Left lung (tissue), 10 donors: ENCODE measurements around the gene C16orf87. TPM values are rescaled to one million over a fixed set of nuclear protein-coding genes. Genes with fewer than 3 reads are reported as not detected.
A peak's percentile ranks its signal among the peaks of the same experiment; 100 is the strongest.

ENCODE experiments used
- ATAC-seq: fragments of 200-7000 bp; cut with Tn5 transposase; one replicate; pipeline ENCODE4 v1.9.1; 2020; ENCODE audit warnings: moderate library complexity
- DNase-seq, 4 donors: peaks; one replicate each; pipeline ENCODE4 v3.0.0-alpha.2; 2013 to 2020
- H3K27ac ChIP-seq, 2 donors: fragments of 200-600 bp; sonication (generic) in 1 of 2; one replicate each; pipeline versions ENCODE4 v1.5.0 to v1.8.0; 2020 to 2021
- H3K27me3 ChIP-seq, 2 donors: fragments of 200-600 bp; sonication (generic) in 1 of 2; one replicate each; pipeline versions ENCODE4 v1.5.0 to v1.8.0; 2020 to 2021
- H3K36me3 ChIP-seq, 2 donors: fragments of 200-600 bp; sonication (generic) in 1 of 2; one replicate each; pipeline versions ENCODE4 v1.5.0 to v1.8.0; 2020 to 2021
- H3K4me1 ChIP-seq, 2 donors: fragments of 200-600 bp; one replicate each; pipeline ENCODE4 v1.8.0; 2021
- H3K4me3 ChIP-seq, 2 donors: fragments of 200-600 bp; sonication (generic) in 1 of 2; one replicate each; pipeline versions ENCODE4 v1.5.0 to v1.8.0; 2020 to 2021; ENCODE audit warnings: mild to moderate bottlenecking in 1 of 2
- H3K9me3 ChIP-seq, 2 donors: fragments of 200-600 bp; sonication (generic) in 1 of 2; one replicate each; pipeline versions ENCODE4 v1.5.0 to v1.8.0; 2020 to 2021
- CTCF ChIP-seq, 2 donors: fragments of 200-600 bp; sonication (generic) in 1 of 2; IDR thresholded peaks; one replicate each; pipeline versions ENCODE4 v1.5.0 to v1.8.0; 2021; ENCODE audit warnings: antibody characterized with exemption in 2 of 2
- intact Hi-C, 2 donors: fragments of 100-400 bp; cut with DNase I; formaldehyde crosslinking; loops; one replicate each; pipeline versions ENCODE4 v1.11.2 to v1.14.2; 2022
- polyA plus RNA-seq, 6 donors: library from polyadenylated mRNA; unstranded; fragments of 120-200 nt; gene quantifications; one replicate each; pipeline ENCODE4 v1.2.1, GENCODE V29; 2013; ENCODE audit not compliant: insufficient read length in 6 of 6
- total RNA-seq, 2 donors: library from RNA; stranded (reverse); fragmentation: NEBNext Ultra II Directional; extraction: Animal tissue kit (Norgen Biotek cat#: 25700); gene quantifications; one replicate each; pipeline ENCODE4 v1.2.1, GENCODE V29; 2021
- donor health status: DM: no; HTN: yes; CAD: no.
- donor health status: DM: no; HTN: no; CAD: no.

The C16orf87 gene
- total and polyA plus RNA-seq, 8 donors: 6.2 to 23.2 (median 21.4) TPM

GRCh38 chr16:46855389-46855788 is 24.4 kb upstream of the C16orf87 start:
- no peak overlapping the region for H3K4me3 ChIP-seq
- no peak for TF ChIP-seq CTCF (IDR thresholded peaks at IDR 0.05)
- no peaks in the 10 kb centered on the region for H3K27me3 ChIP-seq
- ATAC-seq (no peak), DNase-seq (no peak)
- no peaks in the 10 kb centered on the region for H3K4me1 ChIP-seq
- intact Hi-C loops: loop anchor here in 1 of 2 donors (10.0 kb wide), 1 partner anchor 59 kb away; no protein-coding TSS in a partner anchor
- H3K36me3 ChIP-seq: no peaks in the 10 kb centered on the region
- no peak overlapping the region for H3K27ac ChIP-seq
- H3K9me3 ChIP-seq: no peaks in the 10 kb centered on the region

GRCh38 chr16:46854846-46855245 is 23.9 kb upstream of the C16orf87 start:
- Histone ChIP-seq H3K27ac (no peak overlapping the region), H3K27me3 (no peaks in the 10 kb centered on the region), H3K4me3 (no peak overlapping the region), H3K9me3 (no peaks in the 10 kb centered on the region), H3K4me1 (no peaks in the 10 kb centered on the region), H3K36me3 (no peaks in the 10 kb centered on the region)
- TF ChIP-seq CTCF (IDR thresholded peaks at IDR 0.05): no peak
- no peak for DNase-seq
- intact Hi-C loops: loop anchor here (5.0 to 10.0 kb wide), 2 partner anchors 52 to 60 kb away; no protein-coding TSS in a partner anchor
- ATAC-seq: no peak

- peak; percentile 57 to 77 for TF ChIP-seq CTCF (IDR thresholded peaks at IDR 0.05)
- intact Hi-C loops: loop anchor here (5.0 to 10.0 kb wide), 2 partner anchors 53 to 61 kb away; no protein-coding TSS in a partner anchor
- Histone ChIP-seq H3K36me3 (no peaks in the 10 kb centered on the region), H3K27me3 (no peaks in the 10 kb centered on the region), H3K4me3 (no peak overlapping the region), H3K4me1 (no peaks in the 10 kb centered on the region), H3K9me3 (no peaks in the 10 kb centered on the region), H3K27ac (no peak overlapping the region)
- DNase-seq (peak; percentile 62 to 86 (median 78)), ATAC-seq (peak; percentile 94)
Measured at GRCh38 chr16:46853713-46854443, 22.9 kb upstream of the C16orf87 start.

- TF ChIP-seq CTCF (IDR thresholded peaks at IDR 0.05): no peak
- no peaks in the 10 kb centered on the region for H3K9me3 ChIP-seq
- intact Hi-C loops: loop anchor here (5.0 to 10.0 kb wide), 2 partner anchors 55 to 63 kb away; no protein-coding TSS in a partner anchor
Measured at GRCh38 chr16:46852130-46852529, 21.1 kb upstream of the C16orf87 start.

More at GRCh38 chr16:46852130-46852529, 21.1 kb upstream of the C16orf87 start:
- no peak overlapping the region for H3K4me3 ChIP-seq
- no peaks in the 10 kb centered on the region for H3K27me3 ChIP-seq
- no peaks in the 10 kb centered on the region for H3K4me1 ChIP-seq
- ATAC-seq (no peak), DNase-seq (no peak)
- no peak overlapping the region for H3K27ac ChIP-seq
- no peaks in the 10 kb centered on the region for H3K36me3 ChIP-seq
